Measurements from ENCODE around the gene SEC14L1. TPM values are rescaled to one million over a fixed set of nuclear protein-coding genes. Genes with fewer than 3 reads are reported as not detected.
"Not testable (repeated sequence)": the region's sequence is repeated elsewhere in the genome, so short reads cannot be mapped to it uniquely, and the experiment has no call there.

SEC14L1 gene
- total RNA-seq, 1 donor from 2014 or later = 637 TPM

GRCh38 chr17:77254951-77255825 lies 114.4 kb downstream of the SEC14L1 start:
- no peak for DNase-seq (ENCODE audit: extremely low read depth, low read depth, low spot score)

GRCh38 chr17:77255970-77256369 lies 115.2 kb downstream of the SEC14L1 start:
- not testable (repeated sequence) for DNase-seq (ENCODE audit: extremely low read depth, low read depth, low spot score)

GRCh38 chr17:77256710-77257109 lies 115.9 kb downstream of the SEC14L1 start:
- no peak for DNase-seq (ENCODE audit: extremely low read depth, low read depth, low spot score)

- DNase-seq (ENCODE audit: extremely low read depth, low read depth, low spot score) = no peak
Observed at GRCh38 chr17:77257169-77257568, 116.4 kb downstream of the SEC14L1 start.

GRCh38 chr17:77257596-77258458 lies 117.1 kb downstream of the SEC14L1 start:
- DNase-seq (ENCODE audit: extremely low read depth, low read depth, low spot score) = no peak

GRCh38 chr17:77258638-77259037 lies 117.9 kb downstream of the SEC14L1 start:
- no peak for DNase-seq (ENCODE audit: extremely low read depth, low read depth, low spot score)

- DNase-seq (ENCODE audit: extremely low read depth, low read depth, low spot score) = no peak
Observed at GRCh38 chr17:77264617-77265230, 124.0 kb downstream of the SEC14L1 start.

GRCh38 chr17:77266213-77266612 lies 125.4 kb downstream of the SEC14L1 start:
- no peak for DNase-seq (ENCODE audit: extremely low read depth, low read depth, low spot score)
